Stimulated activated CD4-positive, alpha-beta T cell treated with anti-CD3 and anti-CD28 coated beads, Interleukin-4, amount 100 ng/mL, for 24 hours (primary cell): ENCODE results near the gene ASAP2.

ENCODE experiments used
- DNase-seq: peaks from one replicate; pipeline ENCODE4 v3.0.0-alpha.2; 2020

Gene ASAP2

GRCh38 chr2:9410108-9410507, 203.5 kb downstream of the ASAP2 start:
- DNase-seq = no peak

GRCh38 chr2:9412781-9413180, 206.2 kb downstream of the ASAP2 start:
- no peak for DNase-seq

- no peak for DNase-seq
These were observed 209.0 kb downstream of the ASAP2 start for GRCh38 chr2:9415516-9416169.

GRCh38 chr2:9416267-9416961, 209.8 kb downstream of the ASAP2 start:
- no peak for DNase-seq

- no peak for DNase-seq
These were observed 210.3 kb downstream of the ASAP2 start for GRCh38 chr2:9416962-9417316.

GRCh38 chr2:9417725-9418124, 211.1 kb downstream of the ASAP2 start:
- DNase-seq = no peak

DNA sequence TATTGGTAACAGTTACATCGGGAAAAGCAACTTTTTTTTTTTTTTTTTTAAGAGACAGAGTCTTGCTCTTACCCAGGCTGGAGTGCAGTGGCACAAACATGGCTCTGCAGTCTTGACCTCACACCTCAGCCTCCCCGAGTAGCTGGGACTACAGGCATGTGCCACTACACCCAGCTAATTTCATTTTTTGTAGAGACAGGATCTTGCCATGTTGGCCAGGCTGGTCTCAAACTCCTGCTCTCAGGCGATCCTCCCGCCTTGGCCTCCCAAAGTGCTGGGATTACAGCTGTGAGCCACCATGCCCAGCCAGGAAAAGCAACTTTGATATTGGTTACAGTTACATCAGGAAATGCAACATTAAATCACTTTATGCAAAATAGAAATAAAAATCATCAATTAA, 212.1 kb downstream of the ASAP2 start:
- DNase-seq = no peak

GRCh38 chr2:9419541-9419940, 212.9 kb downstream of the ASAP2 start:
- no peak for DNase-seq

GRCh38 chr2:9420495-9420894, 213.9 kb downstream of the ASAP2 start:
- no peak for DNase-seq

DNA sequence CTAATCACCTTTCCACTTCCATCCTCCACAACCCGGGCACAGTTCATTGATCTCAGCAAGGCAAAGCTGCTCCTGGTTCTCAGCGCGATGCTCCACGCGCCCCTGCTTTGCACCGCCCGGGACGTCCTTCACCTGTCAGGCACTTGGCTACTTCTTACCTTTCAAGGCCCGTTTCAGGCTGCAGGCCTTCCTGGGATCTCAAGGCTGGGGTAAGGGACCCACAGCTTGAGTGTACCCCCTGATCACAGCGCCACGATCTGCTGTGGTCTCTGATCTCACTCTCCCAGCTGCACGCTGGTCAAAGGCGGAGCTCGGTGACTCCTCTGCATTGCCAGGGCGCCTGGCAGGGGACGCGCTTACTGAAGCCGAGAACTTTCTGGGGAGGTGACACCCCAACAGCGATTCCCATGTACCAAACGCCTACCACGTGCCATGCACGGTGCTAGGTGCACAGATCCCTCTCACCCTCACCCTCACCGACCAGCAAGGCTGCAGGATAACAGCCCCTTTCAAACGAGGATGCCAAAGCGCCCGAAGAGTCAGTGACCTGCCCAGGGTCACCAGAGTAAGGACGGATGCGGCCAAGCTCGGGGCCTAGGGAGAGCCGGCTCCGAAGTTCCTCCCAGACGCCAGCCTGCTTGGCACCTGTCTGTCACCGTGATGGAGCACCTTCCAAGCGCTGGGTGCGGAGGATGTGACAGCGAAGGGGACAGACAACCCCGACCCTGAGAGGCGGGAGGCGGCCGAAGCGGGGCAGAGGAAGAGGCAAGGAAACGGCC, 215.9 kb downstream of the ASAP2 start:
- peak; percentile 53 for DNase-seq

GRCh38 chr2:9423100-9423921, 216.7 kb downstream of the ASAP2 start, which contains the start of the genes CPSF3 and ITGB1BP1:
CPSF3 (plus strand) TSS chr2:9423654; CDS start chr2:9423774, 120 bp downstream.
ITGB1BP1 (minus strand) TSS chr2:9423528; CDS start chr2:9418697, 4,831 bp downstream.
- peak; percentile 98 for DNase-seq

DNA sequence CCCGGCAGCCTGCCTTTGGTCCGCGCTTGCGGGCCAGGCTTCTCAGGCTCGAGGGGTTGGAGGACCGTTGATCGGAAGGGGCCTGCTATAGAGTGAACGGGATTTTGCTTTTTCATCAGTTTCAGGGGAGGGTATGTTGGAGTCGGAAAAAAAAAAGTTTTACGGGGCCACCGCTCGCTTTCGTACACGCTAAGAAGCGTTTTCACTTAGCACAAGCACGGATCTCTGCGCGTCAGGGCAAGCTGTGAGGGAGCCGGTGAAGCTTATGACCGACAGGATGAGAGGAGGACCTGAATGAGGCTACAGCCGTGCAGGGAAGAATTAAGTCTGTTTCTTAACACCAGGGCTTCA, 217.3 kb downstream of the ASAP2 start:
- DNase-seq = peak; percentile 35

GRCh38 chr2:9424447-9425164, 218.0 kb downstream of the ASAP2 start:
- DNase-seq = no peak

GRCh38 chr2:9428965-9429577, 222.5 kb downstream of the ASAP2 start:
- no peak for DNase-seq

DNA sequence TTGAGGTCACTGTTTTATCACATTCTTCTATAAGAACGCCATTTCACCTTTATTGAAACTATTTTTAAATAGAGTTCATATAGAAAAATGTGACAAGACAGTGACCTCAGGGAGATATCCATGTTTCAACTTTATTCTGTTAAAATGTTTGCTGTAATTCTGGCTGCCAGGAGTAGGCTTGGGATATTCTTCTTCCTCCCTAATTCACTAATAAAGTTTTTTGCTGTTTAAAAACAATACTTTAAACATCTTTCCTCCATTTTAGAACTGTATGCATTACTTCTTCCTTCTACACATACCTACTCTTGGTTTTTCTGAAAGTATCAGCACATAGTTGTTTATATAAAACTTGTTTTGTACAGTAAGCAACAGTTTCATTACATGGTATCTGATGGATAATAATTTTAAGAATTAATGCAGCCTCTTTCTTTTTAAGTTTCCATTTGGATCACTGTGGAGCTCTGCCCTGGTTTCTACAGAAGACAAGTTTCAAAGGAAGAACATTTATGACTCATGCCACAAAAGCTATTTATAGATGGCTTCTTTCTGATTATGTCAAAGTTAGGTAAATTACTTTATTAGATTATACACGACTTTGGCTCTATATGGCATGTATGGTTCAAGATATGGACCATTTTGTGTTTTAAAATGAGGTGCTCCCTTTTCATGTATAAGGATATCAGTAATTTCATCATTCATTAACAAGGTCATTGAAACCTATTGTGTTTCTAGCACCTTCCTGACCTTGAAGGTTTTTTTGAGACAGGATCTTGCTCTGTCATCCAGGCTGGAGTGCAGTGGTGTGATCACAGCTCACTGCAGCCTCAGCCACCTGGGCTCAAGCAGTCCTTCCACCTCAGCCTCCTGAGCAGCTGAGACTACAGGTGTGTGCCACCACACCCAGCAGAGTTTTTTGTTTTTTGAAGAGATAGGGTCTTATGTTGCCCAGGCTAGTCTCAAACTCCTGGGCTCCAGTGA, 224.0 kb downstream of the ASAP2 start:
- DNase-seq = no peak

GRCh38 chr2:9434489-9434888, 227.9 kb downstream of the ASAP2 start:
- DNase-seq = no peak

- DNase-seq = no peak
These were observed 232.9 kb downstream of the ASAP2 start for GRCh38 chr2:9439536-9439935.

GRCh38 chr2:9440058-9440727, 233.6 kb downstream of the ASAP2 start:
- no peak for DNase-seq

GRCh38 chr2:9441556-9441955, 234.9 kb downstream of the ASAP2 start:
- DNase-seq = no peak

- DNase-seq = no peak
These were observed 236.9 kb downstream of the ASAP2 start for GRCh38 chr2:9443526-9443925.
